ENCODE measurements around the gene ZNF260.

ZNF260 gene

DNA sequence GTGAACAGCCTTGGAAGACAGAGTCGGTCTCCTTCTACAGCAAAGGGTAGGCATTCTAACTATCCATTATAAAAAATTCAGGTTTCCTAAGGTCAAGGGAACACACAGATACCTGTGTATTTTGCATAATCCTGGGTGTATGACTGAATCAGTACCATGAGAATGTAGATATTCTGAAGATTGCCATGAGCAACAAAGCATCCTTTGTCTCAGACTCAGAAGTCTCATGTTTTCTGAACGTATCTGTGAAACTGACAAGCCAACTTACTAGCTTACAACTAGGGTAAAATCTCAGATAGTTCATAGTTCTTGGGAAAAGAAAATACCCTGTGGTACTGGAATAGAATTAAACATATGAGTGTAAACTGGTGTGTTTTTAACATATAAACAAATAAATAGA, 45.2 kb downstream of the ZNF260 start:
- no peak for TF ChIP-seq SIN3A (IDR thresholded peaks at IDR 0.05; ENCODE audit: borderline replicate concordance, insufficient read depth, low read length)
- TF ChIP-seq, protein P1, sequence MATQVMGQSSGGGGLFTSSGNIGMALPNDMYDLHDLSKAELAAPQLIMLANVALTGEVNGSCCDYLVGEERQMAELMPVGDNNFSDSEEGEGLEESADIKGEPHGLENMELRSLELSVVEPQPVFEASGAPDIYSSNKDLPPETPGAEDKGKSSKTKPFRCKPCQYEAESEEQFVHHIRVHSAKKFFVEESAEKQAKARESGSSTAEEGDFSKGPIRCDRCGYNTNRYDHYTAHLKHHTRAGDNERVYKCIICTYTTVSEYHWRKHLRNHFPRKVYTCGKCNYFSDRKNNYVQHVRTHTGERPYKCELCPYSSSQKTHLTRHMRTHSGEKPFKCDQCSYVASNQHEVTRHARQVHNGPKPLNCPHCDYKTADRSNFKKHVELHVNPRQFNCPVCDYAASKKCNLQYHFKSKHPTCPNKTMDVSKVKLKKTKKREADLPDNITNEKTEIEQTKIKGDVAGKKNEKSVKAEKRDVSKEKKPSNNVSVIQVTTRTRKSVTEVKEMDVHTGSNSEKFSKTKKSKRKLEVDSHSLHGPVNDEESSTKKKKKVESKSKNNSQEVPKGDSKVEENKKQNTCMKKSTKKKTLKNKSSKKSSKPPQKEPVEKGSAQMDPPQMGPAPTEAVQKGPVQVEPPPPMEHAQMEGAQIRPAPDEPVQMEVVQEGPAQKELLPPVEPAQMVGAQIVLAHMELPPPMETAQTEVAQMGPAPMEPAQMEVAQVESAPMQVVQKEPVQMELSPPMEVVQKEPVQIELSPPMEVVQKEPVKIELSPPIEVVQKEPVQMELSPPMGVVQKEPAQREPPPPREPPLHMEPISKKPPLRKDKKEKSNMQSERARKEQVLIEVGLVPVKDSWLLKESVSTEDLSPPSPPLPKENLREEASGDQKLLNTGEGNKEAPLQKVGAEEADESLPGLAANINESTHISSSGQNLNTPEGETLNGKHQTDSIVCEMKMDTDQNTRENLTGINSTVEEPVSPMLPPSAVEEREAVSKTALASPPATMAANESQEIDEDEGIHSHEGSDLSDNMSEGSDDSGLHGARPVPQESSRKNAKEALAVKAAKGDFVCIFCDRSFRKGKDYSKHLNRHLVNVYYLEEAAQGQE (IDR thresholded peaks at IDR 0.05; ENCODE audit: insufficient read depth in 1 of 2, low read depth in 2 of 2, low read length in 2 of 2), result no peak
- no peak for TF ChIP-seq FOXP2 (optimal IDR thresholded peaks at IDR 0.05; ENCODE audit: borderline replicate concordance, extremely low read depth, extremely low read length, insufficient read depth)
- TF ChIP-seq POLR2AphosphoS5 (IDR thresholded peaks at IDR 0.05; ENCODE audit: low read depth, low read length), result no peak
- TF ChIP-seq TAF1 (IDR thresholded peaks at IDR 0.05; ENCODE audit: borderline replicate concordance, insufficient read depth, low read length), result no peak

All from PFSK-1 (cell line).